ENCODE data around the gene DDRGK1.

DNA sequence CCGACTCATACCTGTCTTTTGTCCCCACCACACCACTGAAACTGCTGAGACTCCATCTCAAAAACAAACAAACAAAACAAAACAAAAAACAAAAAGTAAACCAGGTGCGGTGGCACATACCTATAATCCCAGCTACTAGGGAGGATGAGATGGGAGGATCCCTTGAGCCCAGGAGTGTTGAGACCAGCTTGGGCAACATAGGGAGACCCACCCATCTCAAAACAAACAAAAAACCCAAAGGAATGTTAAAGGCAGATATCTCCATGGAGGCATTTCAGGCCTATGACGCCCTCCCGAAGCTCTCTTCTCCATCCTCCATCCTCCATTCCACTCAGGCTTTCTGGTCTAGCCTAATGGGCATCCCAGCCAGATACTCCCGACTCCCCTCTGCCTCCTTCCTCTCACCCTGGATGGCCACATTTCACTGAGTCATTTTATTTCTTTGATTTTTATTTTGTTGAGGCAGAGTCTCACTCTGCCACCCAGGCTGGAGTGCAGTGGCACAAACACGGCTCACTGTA, 37.8 kb upstream of the DDRGK1 start:
- TF ChIP-seq, protein P1, sequence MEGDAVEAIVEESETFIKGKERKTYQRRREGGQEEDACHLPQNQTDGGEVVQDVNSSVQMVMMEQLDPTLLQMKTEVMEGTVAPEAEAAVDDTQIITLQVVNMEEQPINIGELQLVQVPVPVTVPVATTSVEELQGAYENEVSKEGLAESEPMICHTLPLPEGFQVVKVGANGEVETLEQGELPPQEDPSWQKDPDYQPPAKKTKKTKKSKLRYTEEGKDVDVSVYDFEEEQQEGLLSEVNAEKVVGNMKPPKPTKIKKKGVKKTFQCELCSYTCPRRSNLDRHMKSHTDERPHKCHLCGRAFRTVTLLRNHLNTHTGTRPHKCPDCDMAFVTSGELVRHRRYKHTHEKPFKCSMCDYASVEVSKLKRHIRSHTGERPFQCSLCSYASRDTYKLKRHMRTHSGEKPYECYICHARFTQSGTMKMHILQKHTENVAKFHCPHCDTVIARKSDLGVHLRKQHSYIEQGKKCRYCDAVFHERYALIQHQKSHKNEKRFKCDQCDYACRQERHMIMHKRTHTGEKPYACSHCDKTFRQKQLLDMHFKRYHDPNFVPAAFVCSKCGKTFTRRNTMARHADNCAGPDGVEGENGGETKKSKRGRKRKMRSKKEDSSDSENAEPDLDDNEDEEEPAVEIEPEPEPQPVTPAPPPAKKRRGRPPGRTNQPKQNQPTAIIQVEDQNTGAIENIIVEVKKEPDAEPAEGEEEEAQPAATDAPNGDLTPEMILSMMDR (conservative IDR thresholded peaks at IDR 0.05; ENCODE audit: low read length): no peak
- no peak for TF ChIP-seq EZH2phosphoT487 (IDR thresholded peaks at IDR 0.05; ENCODE audit: borderline replicate concordance)

All from Loucy (cell line).